ENCODE data around the gene COL9A1. TPM values are rescaled to one million over a fixed set of nuclear protein-coding genes. Genes with fewer than 3 reads are reported as not detected.
A peak's percentile ranks its signal among the peaks of the same experiment; 100 is the strongest.

COL9A1 gene
- total and polyA plus RNA-seq, 11 donors, result 0.09 to 1.7 (median 0.37) TPM; not detected in 2

- intact Hi-C loops (cut with DNase I), result no loop called here
- Histone ChIP-seq H3K9me3 (no peaks in the 10 kb centered on the region), H3K27ac (peak overlapping the region in 2 of 12 donors; percentile 2 to 22), H3K4me1 (peaks cover 0 to 12% (median under 1%) of the 10 kb centered on the region in 12 donors), H3K27me3 (peaks cover 0 to 16% (median 5%) of the 10 kb centered on the region in 9 donors), H3K36me3 (no peaks in the 10 kb centered on the region), H3K4me3 (no peak overlapping the region)
- ATAC-seq (peak in 2 of 4 donors; percentile 61 to 89), DNase-seq (no peak)
- TF ChIP-seq CTCF (IDR thresholded peaks at IDR 0.05), result no peak
- no peak for TF ChIP-seq POLR2A (IDR thresholded peaks at IDR 0.05)
- 63 to 78% (median 70%) methylated on average over 2 of the region's 2 CpGs for WGBS, 4 donors
These were observed 25.4 kb downstream of the COL9A1 start for GRCh38 chr6:70277470-70277869.

GRCh38 chr6:70274338-70274737 is 28.5 kb downstream of the COL9A1 start:
- peaks cover 0 to 9% (median 0%) of the 10 kb centered on the region in 12 donors for H3K4me1 ChIP-seq
- TF ChIP-seq POLR2A (IDR thresholded peaks at IDR 0.05) (no peak), CTCF (IDR thresholded peaks at IDR 0.05) (no peak)
- ATAC-seq (no peak), DNase-seq (no peak)
- WGBS, 4 donors, result 85 to 90% (median 87%) methylated on average over 4 of the region's 4 CpGs
- H3K27ac ChIP-seq, result no peak overlapping the region
- H3K4me3 ChIP-seq, result no peak overlapping the region
- no peaks in the 10 kb centered on the region for H3K9me3 ChIP-seq
- intact Hi-C loops (cut with DNase I), result no loop called here
- H3K27me3 ChIP-seq, result no peaks in the 10 kb centered on the region
- no peaks in the 10 kb centered on the region for H3K36me3 ChIP-seq

GRCh38 chr6:70272071-70272470 is 30.8 kb downstream of the COL9A1 start:
- DNase-seq, result no peak
- ATAC-seq, result no peak
- no peak overlapping the region for H3K27ac ChIP-seq
- no peak overlapping the region for H3K4me3 ChIP-seq
- TF ChIP-seq POLR2A (IDR thresholded peaks at IDR 0.05), result no peak
- TF ChIP-seq CTCF (IDR thresholded peaks at IDR 0.05), result no peak
- H3K36me3 ChIP-seq, result no peaks in the 10 kb centered on the region
- 50 to 64% (median 51%) methylated on average over 2 of the region's 2 CpGs for WGBS, 4 donors
- H3K9me3 ChIP-seq, result no peaks in the 10 kb centered on the region
- peaks cover 0 to under 1% (median 0%) of the 10 kb centered on the region in 12 donors for H3K4me1 ChIP-seq
- H3K27me3 ChIP-seq, result no peaks in the 10 kb centered on the region
- intact Hi-C loops (cut with DNase I), result no loop called here

- no peak overlapping the region for H3K27ac ChIP-seq
- ATAC-seq (no peak), DNase-seq (no peak)
- no peaks in the 10 kb centered on the region for H3K4me1 ChIP-seq
- no peak for TF ChIP-seq CTCF (IDR thresholded peaks at IDR 0.05)
- TF ChIP-seq POLR2A (IDR thresholded peaks at IDR 0.05), result no peak
- H3K4me3 ChIP-seq, result no peak overlapping the region
- no peaks in the 10 kb centered on the region for H3K36me3 ChIP-seq
- 81 to 87% (median 83%) methylated on average over 8 of the region's 8 CpGs for WGBS, 4 donors
- H3K9me3 ChIP-seq, result no peaks in the 10 kb centered on the region
- H3K27me3 ChIP-seq, result no peaks in the 10 kb centered on the region
- intact Hi-C loops (cut with DNase I), result no loop called here
These were observed 32.4 kb downstream of the COL9A1 start for GRCh38 chr6:70270287-70271005.
